Mononuclear cell (primary cell): ENCODE results near the gene S100A7A. TPM values are rescaled to one million over a fixed set of nuclear protein-coding genes. Genes with fewer than 3 reads are reported as not detected.
"Not testable (repeated sequence)": the region's sequence is repeated elsewhere in the genome, so short reads cannot be mapped to it uniquely, and the experiment has no call there.

ENCODE experiments used
- H3K27me3 ChIP-seq: 2 replicates; pipeline ENCODE4 v1.6.0; 2011; ENCODE audit warnings: low read length, control low read depth; ENCODE audit not compliant: insufficient read depth
- H3K4me1 ChIP-seq: 2 replicates; pipeline ENCODE4 v1.5.1; 2011; ENCODE audit warnings: mild to moderate bottlenecking, low read length, control low read depth; ENCODE audit not compliant: insufficient read depth
- H3K4me3 ChIP-seq: 2 replicates; pipeline ENCODE4 v1.5.1; 2011; ENCODE audit warnings: mild to moderate bottlenecking, low read length, moderate library complexity
- H3K9me3 ChIP-seq: 2 replicates; pipeline ENCODE4 v1.5.1; 2011; ENCODE audit warnings: low read depth, mild to moderate bottlenecking, control low read depth, low read length
- total RNA-seq: library from RNA; depleted of rRNA; stranded (reverse); fragments of >200 nt; gene quantifications from one replicate; pipeline ENCODE4 v1.2.3, GENCODE V29; 2012

S100A7A gene
- total RNA-seq, 1 donor: not detected

DNA sequence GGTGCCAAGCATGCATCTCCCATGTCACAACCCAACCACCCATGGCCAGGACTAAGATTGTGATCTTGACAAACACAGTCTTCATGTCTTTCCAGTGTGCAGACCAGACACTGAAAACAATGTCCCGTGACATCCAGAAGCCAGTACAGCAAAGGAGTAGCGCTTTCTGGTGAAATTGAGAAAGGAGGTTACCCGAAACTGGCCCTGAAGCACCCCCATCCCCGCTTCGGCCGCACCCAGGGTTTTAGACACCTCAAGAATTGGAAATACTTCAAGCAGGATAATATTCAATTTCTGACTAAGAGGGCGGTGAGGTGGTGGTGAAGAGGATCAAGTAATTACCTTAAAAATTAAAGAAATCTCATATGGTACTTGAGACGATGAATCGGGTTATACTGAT lies 14.9 kb upstream of the S100A7A start:
- Histone ChIP-seq H3K4me3 (no peak overlapping the region), H3K4me1 (peaks cover 44% of the 10 kb centered on the region), H3K27me3 (no peaks in the 10 kb centered on the region), H3K9me3 (no peaks in the 10 kb centered on the region)

GRCh38 chr1:153402226-153402625 lies 14.1 kb upstream of the S100A7A start:
- Histone ChIP-seq H3K9me3 (no peaks in the 10 kb centered on the region), H3K4me1 (peaks cover 44% of the 10 kb centered on the region), H3K27me3 (no peaks in the 10 kb centered on the region), H3K4me3 (no peak overlapping the region)

GRCh38 chr1:153403421-153404085 lies 12.8 kb upstream of the S100A7A start:
- H3K4me3 ChIP-seq: no peak overlapping the region

GRCh38 chr1:153404086-153404635 lies 12.2 kb upstream of the S100A7A start:
- H3K9me3 ChIP-seq: no peaks in the 10 kb centered on the region
- H3K4me3 ChIP-seq: no peak overlapping the region
- no peaks in the 10 kb centered on the region for H3K27me3 ChIP-seq
- peaks cover 30% of the 10 kb centered on the region for H3K4me1 ChIP-seq

More at GRCh38 chr1:153403421-153404085, 12.8 kb upstream of the S100A7A start:
- Histone ChIP-seq H3K4me1 (peaks cover 36% of the 10 kb centered on the region), H3K9me3 (no peaks in the 10 kb centered on the region), H3K27me3 (no peaks in the 10 kb centered on the region)

DNA sequence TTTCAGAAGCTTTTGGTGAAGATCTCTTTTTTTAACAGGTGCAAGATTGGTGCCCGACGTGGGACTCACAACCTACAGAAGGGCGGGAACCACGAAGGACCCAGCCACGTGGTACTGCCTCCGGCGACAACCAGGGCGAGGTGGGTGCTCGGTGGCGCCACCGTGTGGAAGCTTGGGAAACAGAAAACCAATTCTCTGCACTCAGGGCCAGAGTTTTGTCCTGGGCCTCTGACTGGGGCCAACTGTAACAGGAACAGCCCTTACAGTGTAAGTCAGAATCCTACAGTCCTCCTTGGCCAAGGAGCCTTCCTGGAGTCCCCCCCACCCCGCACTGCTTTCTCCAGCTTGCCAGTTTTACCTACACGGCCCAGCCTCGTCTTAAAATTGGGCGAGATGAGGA lies 11.6 kb upstream of the S100A7A start:
- Histone ChIP-seq H3K27me3 (no peaks in the 10 kb centered on the region), H3K4me1 (peaks cover 28% of the 10 kb centered on the region), H3K9me3 (no peaks in the 10 kb centered on the region), H3K4me3 (no peak overlapping the region)

GRCh38 chr1:153405825-153406599 lies 10.3 kb upstream of the S100A7A start:
- H3K9me3 ChIP-seq, H3K27me3 ChIP-seq, H3K4me3 ChIP-seq: not testable (repeated sequence)
- peaks cover 28% of the 10 kb centered on the region for H3K4me1 ChIP-seq

GRCh38 chr1:153407274-153407673 lies 9.0 kb upstream of the S100A7A start:
- H3K4me3 ChIP-seq, H3K9me3 ChIP-seq, H3K27me3 ChIP-seq: not testable (repeated sequence)
- H3K4me1 ChIP-seq: peaks cover 26% of the 10 kb centered on the region

DNA sequence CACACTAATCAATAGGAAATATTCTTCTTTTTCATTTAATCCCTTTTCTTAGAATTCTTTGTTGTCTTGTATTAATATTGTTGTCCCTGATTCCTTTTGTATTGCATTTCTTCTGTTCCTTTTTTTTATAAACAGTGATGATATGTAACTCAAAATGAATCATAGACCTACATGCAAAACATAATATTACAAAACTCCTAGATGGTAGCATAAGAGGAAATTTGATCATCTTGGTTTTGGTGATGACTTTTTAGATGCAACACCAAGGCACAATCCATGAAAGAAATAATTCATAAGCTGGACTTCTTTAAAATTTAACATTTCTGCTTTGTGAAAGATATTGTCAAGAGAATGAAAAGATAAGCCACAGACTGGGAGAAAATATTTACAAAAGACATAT lies 2.4 kb upstream of the S100A7A start:
- not testable (repeated sequence) for H3K4me1 ChIP-seq, H3K27me3 ChIP-seq, H3K4me3 ChIP-seq, H3K9me3 ChIP-seq

DNA sequence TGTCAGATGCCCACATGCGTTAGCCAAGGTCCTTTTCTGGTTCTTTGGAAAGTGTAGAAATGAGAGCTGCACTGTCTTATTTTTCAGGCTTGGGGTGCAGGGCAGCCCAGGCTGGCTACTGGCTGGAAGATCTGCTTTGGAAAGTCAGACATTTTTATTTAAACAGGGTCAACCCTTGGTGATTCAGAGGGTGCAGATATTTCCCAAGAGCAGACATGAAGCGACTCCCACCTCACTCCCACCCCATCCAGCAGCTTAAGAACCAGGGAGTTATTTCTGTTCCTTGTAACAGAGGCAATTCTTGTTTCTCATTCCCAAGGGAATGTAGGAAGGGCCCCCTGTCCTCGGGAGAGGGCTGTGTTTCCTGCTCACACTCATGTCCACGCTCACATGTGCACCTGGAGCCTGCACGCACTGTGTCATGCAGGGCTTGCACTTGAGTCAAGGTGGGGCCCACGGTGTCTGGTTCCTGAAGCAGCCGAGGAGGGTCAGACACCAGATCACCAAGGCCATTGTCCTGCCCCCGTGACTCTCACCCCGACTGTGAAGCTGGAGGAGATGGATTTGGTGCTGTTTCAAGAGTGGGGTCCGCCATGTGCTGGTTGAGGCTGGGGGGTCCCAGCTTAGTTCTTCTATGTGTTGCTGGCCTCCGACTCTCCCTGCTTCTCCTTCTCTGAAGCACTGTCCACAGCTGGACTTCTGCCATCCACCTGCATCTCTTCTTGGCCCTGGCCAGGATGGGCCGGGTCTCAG lies 992 bp downstream of the S100A7A start:
- Histone ChIP-seq H3K4me1 (no peaks in the 10 kb centered on the region), H3K27me3 (no peaks in the 10 kb centered on the region), H3K9me3 (no peaks in the 10 kb centered on the region), H3K4me3 (no peak overlapping the region)

- not testable (repeated sequence) for H3K4me1 ChIP-seq, H3K27me3 ChIP-seq, H3K4me3 ChIP-seq, H3K9me3 ChIP-seq
These were observed 2.6 kb downstream of the S100A7A start for GRCh38 chr1:153418758-153419435.

DNA sequence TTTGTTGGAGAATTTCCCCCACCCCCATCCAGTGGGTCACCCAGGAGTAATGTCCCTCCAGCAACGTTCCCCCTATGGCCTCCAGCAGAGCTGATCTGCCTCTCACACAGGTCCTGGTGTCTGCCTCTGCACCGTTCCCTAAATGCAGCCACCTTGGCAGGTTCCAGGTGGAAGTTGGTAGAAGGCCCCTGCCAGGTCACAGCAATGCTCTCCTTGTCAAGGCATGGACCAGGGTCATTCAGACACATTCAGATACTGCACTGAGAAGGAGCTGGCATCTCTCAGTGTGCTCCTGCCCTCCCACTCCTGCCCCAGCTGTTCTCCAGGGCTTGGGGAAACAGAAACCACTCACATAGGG lies 3.1 kb downstream of the S100A7A start:
- H3K4me3 ChIP-seq, H3K4me1 ChIP-seq, H3K9me3 ChIP-seq: not testable (repeated sequence)
- peaks cover 11% of the 10 kb centered on the region for H3K27me3 ChIP-seq

DNA sequence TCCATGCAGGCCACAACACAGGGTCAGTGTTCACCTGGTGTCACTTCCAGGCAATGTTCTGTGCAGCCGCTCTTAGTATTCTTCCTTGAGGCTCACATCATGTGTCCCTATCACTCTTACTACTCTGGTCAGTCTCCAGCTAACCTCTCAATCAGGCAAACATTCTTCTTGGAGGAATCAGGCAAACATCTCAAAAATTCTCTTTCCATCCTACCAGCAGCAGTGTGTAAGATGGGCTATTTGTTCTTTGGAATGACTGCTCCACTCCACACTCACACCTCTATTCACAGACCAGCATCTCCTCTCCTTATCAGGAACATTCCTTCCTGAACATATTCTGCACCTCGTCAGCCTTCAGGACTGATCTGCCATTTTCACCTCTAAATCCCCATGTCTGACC lies 4.0 kb downstream of the S100A7A start:
- H3K27me3 ChIP-seq: peaks cover 14% of the 10 kb centered on the region
- no peak overlapping the region for H3K4me3 ChIP-seq
- H3K9me3 ChIP-seq: no peaks in the 10 kb centered on the region
- no peaks in the 10 kb centered on the region for H3K4me1 ChIP-seq

DNA sequence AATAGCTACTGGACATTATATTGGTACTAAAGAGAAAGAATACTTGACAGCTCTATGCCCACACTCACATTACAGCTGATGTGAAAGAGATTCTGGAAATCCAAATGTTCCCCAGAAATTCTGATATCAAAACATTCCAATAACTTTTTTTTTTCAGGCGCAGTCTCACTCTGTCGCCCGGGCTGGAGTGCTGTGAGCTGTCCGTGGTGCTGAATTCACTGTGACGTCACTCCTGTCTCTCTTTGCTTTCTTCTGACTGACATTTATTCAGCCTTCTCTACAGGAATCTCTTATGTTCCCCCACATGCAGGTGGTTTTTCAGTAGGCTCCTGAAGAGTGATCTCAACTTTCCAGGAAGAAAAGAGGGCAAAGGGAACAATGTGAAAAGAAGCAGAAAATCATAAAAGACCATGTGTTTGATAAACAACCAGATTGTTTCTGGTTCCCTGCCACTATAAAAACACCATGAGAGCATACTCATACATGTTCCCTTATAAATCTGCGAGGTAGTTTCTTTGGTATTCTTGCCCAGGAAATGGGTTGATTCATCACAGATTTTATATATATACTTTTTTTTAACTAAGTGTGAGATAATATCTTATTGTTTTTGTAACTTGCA lies 6.2 kb downstream of the S100A7A start:
- Histone ChIP-seq H3K9me3 (no peaks in the 10 kb centered on the region), H3K4me3 (no peak overlapping the region), H3K27me3 (peaks cover 14% of the 10 kb centered on the region), H3K4me1 (no peaks in the 10 kb centered on the region)

DNA sequence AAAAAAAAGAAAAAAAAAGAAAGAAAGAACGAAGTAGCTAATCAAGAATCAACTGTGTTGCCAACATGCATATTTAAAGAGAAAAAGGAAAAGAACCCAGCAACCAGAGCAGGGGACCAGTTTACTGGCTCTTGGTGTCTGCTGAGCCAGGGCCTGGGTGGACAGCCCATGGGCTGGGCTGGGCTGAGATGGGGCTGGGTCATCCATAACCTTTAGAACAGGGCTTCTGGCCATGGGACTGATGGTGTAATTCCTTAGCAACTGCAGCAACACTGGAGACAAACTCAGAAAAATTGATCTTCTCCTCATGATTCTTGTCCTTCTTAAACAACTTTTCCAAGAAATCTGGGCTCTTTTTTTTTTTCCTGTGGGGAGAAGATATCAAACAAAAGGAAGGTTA lies 10.5 kb downstream of the S100A7A start:
- Histone ChIP-seq H3K27me3 (peaks cover 14% of the 10 kb centered on the region), H3K9me3 (no peaks in the 10 kb centered on the region), H3K4me1 (no peaks in the 10 kb centered on the region), H3K4me3 (no peak overlapping the region)
